T-helper 1 cell treated with Interleukin-12 subunit alpha and Interleukin-12 subunit beta and Interleukin-4 antibody, amounts not matched to agents 30 ng/mL and 1 ng/mL, for 36 hours (primary cell): ENCODE measurements around the gene SMCR8. TPM values are rescaled to one million over a fixed set of nuclear protein-coding genes. Genes with fewer than 3 reads are reported as not detected.
"Not testable (repeated sequence)": the region's sequence is repeated elsewhere in the genome, so short reads cannot be mapped to it uniquely, and the experiment has no call there.

Source experiments
- intact Hi-C: fragments of 100-400 bp; cut with micrococcal nuclease; formaldehyde crosslinking; loops from one replicate; pipeline ENCODE4 v1.15.1; 2024
- total RNA-seq: library from RNA; stranded (reverse); gene quantifications from 2 replicates; pipeline ENCODE4 v1.2.3, GENCODE V29; 2022

Gene SMCR8
- total RNA-seq: 30.5 and 31.0 TPM in 2 replicates

- intact Hi-C loops: loop anchor here (1.0 to 2.0 kb wide), 7 partner anchors 48 to 276 kb away; partner anchors contain the start of genes ALKBH5, ATPAF2, DRG2 and GID4
These were observed at the start of gene SMCR8, which contains the start of gene TOP3A for GRCh38 chr17:18314731-18315561. Gene SMCR8, plus strand, starts transcription at chr17:18315293. Its CDS starts 497 bp downstream, at chr17:18315790. Gene TOP3A, minus strand, starts transcription at chr17:18314994. Its CDS starts 216 bp downstream, at chr17:18314778.

- intact Hi-C loops: no loop called here
These were observed 47.7 kb upstream of the SMCR8 start for GRCh38 chr17:18267366-18267765.

GRCh38 chr17:18267927-18268711 lies 47.0 kb upstream of the SMCR8 start:
- intact Hi-C loops: no loop called here

- intact Hi-C loops: no loop called here
These were observed 44.8 kb upstream of the SMCR8 start for GRCh38 chr17:18270046-18270931.

- intact Hi-C loops: no loop called here
These were observed 38.0 kb upstream of the SMCR8 start for GRCh38 chr17:18277076-18277475.

- intact Hi-C loops: no loop called here
These were observed 36.2 kb upstream of the SMCR8 start for GRCh38 chr17:18278867-18279266.

GRCh38 chr17:18280249-18280648 lies 34.8 kb upstream of the SMCR8 start:
- intact Hi-C loops: loop anchor here (10.0 kb wide), 1 partner anchor 65 kb away; no protein-coding TSS in a partner anchor

- intact Hi-C loops: loop anchor here (10.0 kb wide), 1 partner anchor 64 kb away; no protein-coding TSS in a partner anchor
These were observed 34.2 kb upstream of the SMCR8 start for GRCh38 chr17:18280766-18281371.

GRCh38 chr17:18281788-18282187 lies 33.3 kb upstream of the SMCR8 start:
- intact Hi-C loops: loop anchor here (10.0 kb wide), 1 partner anchor 63 kb away; no protein-coding TSS in a partner anchor

- intact Hi-C loops: loop anchor here (10.0 kb wide), 1 partner anchor 60 kb away; no protein-coding TSS in a partner anchor
These were observed 29.8 kb upstream of the SMCR8 start for GRCh38 chr17:18285296-18285695.

GRCh38 chr17:18291718-18292540 lies 23.2 kb upstream of the SMCR8 start:
- intact Hi-C loops: no loop called here

GRCh38 chr17:18298061-18298460 lies 17.0 kb upstream of the SMCR8 start:
- intact Hi-C loops: not testable (repeated sequence)

- intact Hi-C loops: no loop called here
These were observed 14.2 kb upstream of the SMCR8 start for GRCh38 chr17:18300725-18301480.

- intact Hi-C loops: not testable (repeated sequence)
These were observed 11.9 kb upstream of the SMCR8 start for GRCh38 chr17:18303206-18303605.

- intact Hi-C loops: no loop called here
These were observed 5.9 kb upstream of the SMCR8 start for GRCh38 chr17:18309202-18309601.

GRCh38 chr17:18314059-18314730 lies 898 bp upstream of the SMCR8 start:
- intact Hi-C loops: loop anchor here (1.0 to 2.0 kb wide), 3 partner anchors 49 to 227 kb away; partner anchors contain the start of genes DRG2 and SHMT1

GRCh38 chr17:18315562-18315922 lies 449 bp downstream of the SMCR8 start:
- intact Hi-C loops: loop anchor here (1.0 to 2.0 kb wide), 6 partner anchors 47 to 276 kb away; partner anchors contain the start of genes ALKBH5, ATPAF2, GID4 and LLGL1

- intact Hi-C loops: loop anchor here (1.0 to 2.0 kb wide), 6 partner anchors 47 to 277 kb away; partner anchors contain the start of genes ALKBH5, ATPAF2, GID4 and LLGL1
These were observed 868 bp downstream of the SMCR8 start for GRCh38 chr17:18315961-18316360.
